ENCODE results near the gene ZAP70.

- TF ChIP-seq, protein P1, sequence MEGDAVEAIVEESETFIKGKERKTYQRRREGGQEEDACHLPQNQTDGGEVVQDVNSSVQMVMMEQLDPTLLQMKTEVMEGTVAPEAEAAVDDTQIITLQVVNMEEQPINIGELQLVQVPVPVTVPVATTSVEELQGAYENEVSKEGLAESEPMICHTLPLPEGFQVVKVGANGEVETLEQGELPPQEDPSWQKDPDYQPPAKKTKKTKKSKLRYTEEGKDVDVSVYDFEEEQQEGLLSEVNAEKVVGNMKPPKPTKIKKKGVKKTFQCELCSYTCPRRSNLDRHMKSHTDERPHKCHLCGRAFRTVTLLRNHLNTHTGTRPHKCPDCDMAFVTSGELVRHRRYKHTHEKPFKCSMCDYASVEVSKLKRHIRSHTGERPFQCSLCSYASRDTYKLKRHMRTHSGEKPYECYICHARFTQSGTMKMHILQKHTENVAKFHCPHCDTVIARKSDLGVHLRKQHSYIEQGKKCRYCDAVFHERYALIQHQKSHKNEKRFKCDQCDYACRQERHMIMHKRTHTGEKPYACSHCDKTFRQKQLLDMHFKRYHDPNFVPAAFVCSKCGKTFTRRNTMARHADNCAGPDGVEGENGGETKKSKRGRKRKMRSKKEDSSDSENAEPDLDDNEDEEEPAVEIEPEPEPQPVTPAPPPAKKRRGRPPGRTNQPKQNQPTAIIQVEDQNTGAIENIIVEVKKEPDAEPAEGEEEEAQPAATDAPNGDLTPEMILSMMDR (IDR thresholded peaks at IDR 0.05) = no peak
- TF ChIP-seq EZH2 (IDR thresholded peaks at IDR 0.05; ENCODE audit: borderline replicate concordance, insufficient read depth, low read depth, low read length, poor library complexity, severe bottlenecking) = no peak
Observed at GRCh38 chr2:97781981-97782380, 68.6 kb downstream of the ZAP70 start.
